HG02642 (cell line): ENCODE data around the gene SLC12A7.

ENCODE experiments used
- ATAC-seq: cut with Tn5 transposase; IDR thresholded peaks from one replicate; pipeline ENCODE4 v1.9.1; 2021; ENCODE audit warnings: mild to moderate bottlenecking; ENCODE audit not compliant: unreplicated experiment, poor library complexity

SLC12A7 gene

GRCh38 chr5:1056611-1057484, 55.0 kb downstream of the SLC12A7 start:
- no peak for ATAC-seq

- ATAC-seq: no peak
These were observed 55.8 kb downstream of the SLC12A7 start for GRCh38 chr5:1055896-1056610.

- no peak for ATAC-seq
These were observed 56.8 kb downstream of the SLC12A7 start for GRCh38 chr5:1054799-1055775.

GRCh38 chr5:1054018-1054798, 57.7 kb downstream of the SLC12A7 start:
- ATAC-seq: no peak

GRCh38 chr5:1053391-1054017, 58.4 kb downstream of the SLC12A7 start:
- no peak for ATAC-seq

DNA sequence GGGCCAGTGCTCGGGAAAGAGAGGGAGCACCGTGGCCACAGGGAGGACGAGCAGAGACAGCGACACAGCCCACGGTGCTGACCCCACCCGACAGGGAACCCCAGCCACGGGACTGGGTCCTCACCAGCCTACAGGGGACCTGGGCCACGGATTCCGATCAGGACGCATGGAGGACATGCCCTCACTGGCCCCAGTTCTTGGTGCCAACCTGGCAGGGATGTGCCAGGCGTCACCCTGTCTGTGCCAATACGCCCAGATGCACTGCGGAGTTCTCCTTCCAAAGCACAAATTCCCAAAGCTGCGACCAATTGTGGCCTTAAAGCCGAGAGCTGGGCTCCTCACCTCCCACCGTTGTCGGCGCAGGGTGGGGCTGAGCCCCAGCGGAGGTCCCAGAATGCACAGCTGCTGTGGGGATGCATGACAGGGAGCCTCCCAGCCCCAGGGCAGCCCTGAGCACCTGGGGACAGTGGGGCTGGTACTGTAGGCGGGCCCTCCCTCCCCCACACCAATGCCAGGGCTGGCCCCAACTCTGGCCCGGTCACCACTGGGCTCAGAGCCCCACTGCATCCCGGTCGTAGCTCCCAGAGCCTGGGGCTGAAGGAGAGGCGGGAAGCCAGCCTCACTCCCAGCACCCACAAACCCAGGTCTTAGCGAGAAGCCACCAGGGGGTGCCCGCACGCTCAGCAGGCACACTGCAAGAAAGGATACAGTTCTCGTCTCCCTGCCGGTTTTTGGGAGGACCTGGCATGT, 59.0 kb downstream of the SLC12A7 start:
- no peak for ATAC-seq

DNA sequence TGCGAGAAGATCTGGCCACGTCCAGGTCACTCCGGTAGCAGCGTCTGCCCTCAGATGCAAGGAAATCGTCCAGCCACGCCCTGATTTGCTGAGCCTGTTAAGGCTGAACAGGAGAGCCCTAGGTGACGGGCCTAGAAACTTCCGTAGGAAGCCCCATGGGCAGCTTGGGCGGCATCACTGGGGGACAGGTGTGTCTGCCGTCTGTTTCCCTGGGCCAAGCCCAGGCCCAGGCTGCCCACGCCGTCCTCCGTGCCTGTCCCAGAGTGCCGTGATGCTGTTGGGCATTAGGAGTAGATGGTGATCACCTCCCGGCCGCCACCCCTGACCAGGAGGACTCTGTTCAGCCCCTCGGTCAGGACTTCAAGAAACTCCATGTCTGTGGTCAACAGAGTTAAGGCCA, 59.8 kb downstream of the SLC12A7 start:
- no peak for ATAC-seq

DNA sequence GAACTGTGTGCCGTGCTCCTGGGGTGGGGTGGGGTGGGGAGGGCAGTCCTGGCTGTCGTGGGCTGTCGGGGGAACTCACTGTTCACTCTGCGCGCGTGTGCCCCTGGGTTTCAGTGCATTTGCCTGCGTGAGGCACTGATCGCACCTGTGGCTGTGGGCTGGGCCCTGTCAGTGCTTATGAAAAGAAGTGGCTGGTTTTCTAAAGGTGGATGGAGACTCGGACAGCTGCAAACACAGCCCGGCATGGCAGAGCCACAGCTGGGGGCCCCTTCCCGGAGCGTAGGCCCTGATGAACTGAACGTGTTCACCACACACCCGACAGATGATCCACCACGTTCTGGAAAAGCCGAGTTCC, 60.5 kb downstream of the SLC12A7 start:
- ATAC-seq: no peak

DNA sequence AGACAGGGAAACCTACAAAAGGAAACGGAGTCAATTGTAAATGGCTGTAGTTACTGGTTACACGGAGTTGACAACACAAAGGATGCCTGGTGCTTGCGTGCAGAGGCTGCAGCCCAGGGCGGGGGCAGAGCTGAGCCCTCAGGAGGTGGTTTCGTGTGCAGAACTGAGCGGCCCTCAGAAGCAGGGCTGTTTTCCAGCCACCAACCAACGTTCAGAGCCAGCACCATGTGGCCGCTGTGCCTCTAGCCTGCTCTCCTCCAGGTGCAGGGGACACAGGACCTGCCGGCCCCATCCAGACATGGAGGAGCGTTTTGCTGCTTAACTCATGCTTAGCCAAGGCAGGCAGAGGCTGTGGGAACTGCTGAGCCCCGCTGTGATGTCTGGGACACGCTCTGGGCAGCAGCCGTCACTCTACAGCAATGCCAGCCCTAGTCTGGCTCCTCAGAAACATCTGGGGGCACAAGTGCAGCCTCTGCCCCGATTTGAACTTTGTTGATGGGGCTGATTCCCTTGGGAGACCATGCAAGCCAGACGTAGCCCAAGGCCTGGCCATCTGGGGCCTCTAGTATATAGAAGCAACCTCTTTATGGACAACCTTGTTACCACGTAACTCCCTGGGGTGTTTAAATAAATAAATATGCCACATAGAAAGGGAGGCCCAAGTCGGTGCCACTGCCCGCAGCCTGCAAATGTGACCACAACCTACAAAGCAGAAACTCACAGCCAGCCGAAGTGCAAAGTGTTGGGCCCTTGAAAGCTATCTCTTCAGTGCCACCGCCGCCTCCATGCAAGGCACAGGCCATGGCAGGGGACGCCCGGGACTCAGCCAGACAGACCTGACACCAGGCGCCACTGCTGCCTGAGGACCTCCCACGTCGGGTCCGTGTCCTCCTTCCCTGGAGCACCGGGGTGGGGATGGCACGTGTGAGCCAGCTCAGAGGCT, 61.2 kb downstream of the SLC12A7 start:
- ATAC-seq: no peak

- no peak for ATAC-seq
These were observed 62.7 kb downstream of the SLC12A7 start for GRCh38 chr5:1048861-1049838.

DNA sequence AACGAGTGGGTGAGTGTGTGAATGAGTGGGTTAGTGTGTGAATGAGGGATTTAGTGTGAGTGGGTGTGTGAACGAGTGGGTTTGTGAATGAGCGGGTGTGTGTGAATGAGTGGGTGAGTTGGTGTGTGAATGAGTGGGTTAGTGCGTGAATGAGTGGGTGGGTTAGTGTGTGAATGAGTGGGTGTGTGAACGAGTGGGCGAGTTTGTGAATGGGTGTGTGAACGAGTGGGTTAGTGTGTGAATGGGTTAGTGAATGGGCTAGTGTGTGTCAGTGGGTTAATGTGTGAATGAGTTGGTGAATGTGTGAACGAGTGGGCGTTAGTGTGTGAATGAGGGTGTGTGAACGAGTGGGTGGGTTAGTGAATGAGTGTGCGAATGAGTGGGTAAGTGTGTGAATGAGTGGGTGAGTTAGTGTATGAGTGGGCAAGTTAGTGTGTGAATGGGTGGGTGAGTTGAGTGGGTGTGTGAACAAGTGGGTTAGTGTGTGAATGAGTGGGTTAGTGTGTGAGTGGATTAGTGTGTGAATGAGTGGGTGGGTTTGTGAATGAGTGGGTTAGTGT, 63.6 kb downstream of the SLC12A7 start:
- no peak for ATAC-seq

- no peak for ATAC-seq
These were observed 64.4 kb downstream of the SLC12A7 start for GRCh38 chr5:1047332-1047965.

GRCh38 chr5:1045960-1046560, 65.8 kb downstream of the SLC12A7 start:
- no peak for ATAC-seq

DNA sequence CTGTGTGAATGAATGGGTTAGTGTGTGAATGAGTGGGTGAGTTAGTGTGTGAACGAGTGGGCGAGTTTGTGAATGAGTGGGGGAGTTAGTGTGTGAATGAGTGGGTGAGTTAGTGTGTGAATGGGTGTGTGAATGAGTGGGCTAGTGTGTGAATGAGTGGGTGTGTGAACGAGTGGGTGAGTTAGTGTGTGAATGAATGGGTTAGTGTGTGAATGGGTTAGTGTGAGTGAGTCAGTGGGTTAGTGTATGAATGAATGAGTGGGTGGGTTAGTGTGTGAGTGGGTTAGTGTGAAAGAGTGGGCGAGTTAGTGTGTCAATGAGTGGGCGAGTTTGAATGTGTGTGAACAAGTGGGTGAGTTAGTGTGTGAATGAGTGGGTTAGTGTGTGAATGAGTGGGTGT, 67.7 kb downstream of the SLC12A7 start:
- ATAC-seq: no peak

DNA sequence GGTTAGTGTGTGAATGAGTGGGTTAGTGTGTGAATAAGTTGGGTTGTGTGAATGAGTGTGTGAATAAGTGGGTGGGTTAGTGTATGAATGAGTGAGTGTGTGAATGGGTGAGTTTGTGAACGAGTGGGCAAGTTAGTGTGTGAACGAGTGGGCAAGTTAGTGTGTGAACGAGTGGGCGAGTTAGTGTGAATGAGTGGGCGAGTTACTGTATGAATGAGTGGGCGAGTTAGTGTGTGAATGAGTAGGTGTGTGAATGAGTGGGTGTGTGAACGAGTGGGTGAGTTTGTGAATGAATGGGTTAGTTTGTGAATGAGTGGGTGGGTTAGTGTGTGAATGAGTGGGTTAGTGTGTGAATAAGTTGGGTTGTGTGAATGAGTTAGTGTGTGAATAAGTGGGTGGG, 68.5 kb downstream of the SLC12A7 start:
- ATAC-seq: no peak
